HEK293 (cell line): ENCODE measurements around the gene STAB1.

ENCODE experiments used
- SALL2 ChIP-seq: fragments of 450-650 bp; formaldehyde crosslinking; IDR thresholded peaks from 2 replicates; pipeline ENCODE4 v1.5.0; 2017; ENCODE audit warnings: missing biosample characterization, mild to moderate bottlenecking, missing genetic modification characterization, borderline replicate concordance
- SP3 ChIP-seq: fragments of 450-650 bp; formaldehyde crosslinking; IDR thresholded peaks from 2 replicates; pipeline ENCODE4 v1.5.1; 2016; ENCODE audit warnings: missing biosample characterization, missing genetic modification characterization
- SP7 ChIP-seq: fragments of 450-650 bp; formaldehyde crosslinking; IDR thresholded peaks from 2 replicates; pipeline ENCODE4 v1.5.1; 2016; ENCODE audit warnings: missing biosample characterization, missing genetic modification characterization
- WT1 ChIP-seq: fragments of 450-650 bp; formaldehyde crosslinking; IDR thresholded peaks from 2 replicates; pipeline ENCODE4 v1.5.1; 2016; ENCODE audit warnings: missing biosample characterization, missing genetic modification characterization
- YY1 ChIP-seq: fragments of 450-650 bp; formaldehyde crosslinking; IDR thresholded peaks from 2 replicates; pipeline ENCODE4 v1.5.1; 2018; ENCODE audit warnings: missing biosample characterization, missing genetic modification characterization
- ZBTB17 ChIP-seq: fragments of 450-650 bp; formaldehyde crosslinking; IDR thresholded peaks from 2 replicates; pipeline ENCODE4 v1.5.1; 2016; ENCODE audit warnings: missing biosample characterization, missing genetic modification characterization
- ZBTB49 ChIP-seq: fragments of 450-650 bp; formaldehyde crosslinking; IDR thresholded peaks from 2 replicates; pipeline ENCODE4 v1.5.1; 2016; ENCODE audit warnings: missing biosample characterization, missing genetic modification characterization, low read depth
- ZBTB7A ChIP-seq: fragments of 450-650 bp; formaldehyde crosslinking; IDR thresholded peaks from 2 replicates; pipeline ENCODE4 v1.5.1; 2016; ENCODE audit warnings: low read depth, missing biosample characterization, missing genetic modification characterization
- ZFP69B ChIP-seq: fragments of 450-650 bp; formaldehyde crosslinking; IDR thresholded peaks from 2 replicates; pipeline ENCODE4 v1.5.1; 2016; ENCODE audit warnings: missing biosample characterization, missing genetic modification characterization
- ZNF114 ChIP-seq: fragments of 450-650 bp; formaldehyde crosslinking; IDR thresholded peaks from 2 replicates; pipeline ENCODE4 v1.5.0; 2017; ENCODE audit warnings: missing biosample characterization, missing genetic modification characterization
- ZNF146 ChIP-seq: fragments of 450-650 bp; formaldehyde crosslinking; IDR thresholded peaks from 2 replicates; pipeline ENCODE4 v1.5.1; 2016; ENCODE audit warnings: missing biosample characterization, missing genetic modification characterization
- TF ChIP-seq, protein P1 (sequence below): fragments of 450-650 bp; formaldehyde crosslinking; IDR thresholded peaks from 2 replicates; pipeline ENCODE4 v1.5.1; 2016; ENCODE audit warnings: missing biosample characterization, missing genetic modification characterization
- TF ChIP-seq, protein P2 (sequence below): fragments of 450-650 bp; formaldehyde crosslinking; optimal IDR thresholded peaks from 2 replicates; pipeline ENCODE3; 2016; ENCODE audit warnings: missing biosample characterization, mild to moderate bottlenecking, missing genetic modification characterization

DNA sequence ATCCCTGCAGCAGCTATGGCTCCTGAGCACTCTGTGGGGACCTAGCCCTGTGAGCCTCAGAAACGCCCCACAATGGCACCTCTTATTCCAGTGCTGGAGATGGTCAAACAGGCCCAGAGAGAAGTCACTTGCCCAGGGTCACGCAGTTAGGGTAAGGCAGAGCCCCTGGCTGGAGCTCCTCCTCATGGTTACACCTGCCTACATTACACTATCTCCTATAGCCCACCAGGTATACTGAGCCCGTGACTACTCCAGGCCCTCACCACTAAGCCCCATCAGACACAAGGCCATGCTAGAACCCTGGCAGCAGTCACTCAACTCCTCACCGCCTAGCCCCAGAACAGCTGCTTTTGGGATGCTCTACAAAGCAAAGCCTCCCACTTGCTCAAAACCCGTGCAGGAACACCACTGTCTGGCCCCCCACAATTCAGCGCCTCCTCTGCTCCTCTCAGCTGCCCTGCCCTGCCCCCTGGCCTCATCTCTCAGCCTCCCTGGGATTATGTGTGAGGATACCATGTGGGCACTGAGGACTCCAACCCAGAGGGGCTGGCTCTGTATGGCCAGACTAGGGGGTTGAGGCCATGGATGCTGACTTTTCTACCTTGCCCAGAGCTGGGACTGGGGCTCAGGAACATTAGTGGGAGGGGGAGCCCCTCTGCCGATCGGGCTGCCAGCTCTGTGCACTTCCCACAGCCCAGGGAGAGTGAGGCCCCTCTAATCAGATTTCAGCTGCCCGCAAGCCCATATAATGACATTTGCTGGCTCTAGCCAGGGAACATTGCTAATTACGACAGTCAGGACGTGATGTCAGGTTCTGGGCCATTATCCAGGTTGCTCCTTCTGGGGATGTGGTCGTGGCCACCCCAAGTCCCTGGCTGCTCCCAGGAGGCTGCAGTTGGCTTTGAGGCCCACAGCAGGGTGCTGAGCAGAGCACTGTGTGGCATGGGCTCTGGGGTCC lies 34.5 kb downstream of the STAB1 start:
- TF ChIP-seq ZFP69B (tag by site-specific recombination), result no peak
- no peak for TF ChIP-seq SALL2 (tag by site-specific recombination)
- TF ChIP-seq, protein P1, sequence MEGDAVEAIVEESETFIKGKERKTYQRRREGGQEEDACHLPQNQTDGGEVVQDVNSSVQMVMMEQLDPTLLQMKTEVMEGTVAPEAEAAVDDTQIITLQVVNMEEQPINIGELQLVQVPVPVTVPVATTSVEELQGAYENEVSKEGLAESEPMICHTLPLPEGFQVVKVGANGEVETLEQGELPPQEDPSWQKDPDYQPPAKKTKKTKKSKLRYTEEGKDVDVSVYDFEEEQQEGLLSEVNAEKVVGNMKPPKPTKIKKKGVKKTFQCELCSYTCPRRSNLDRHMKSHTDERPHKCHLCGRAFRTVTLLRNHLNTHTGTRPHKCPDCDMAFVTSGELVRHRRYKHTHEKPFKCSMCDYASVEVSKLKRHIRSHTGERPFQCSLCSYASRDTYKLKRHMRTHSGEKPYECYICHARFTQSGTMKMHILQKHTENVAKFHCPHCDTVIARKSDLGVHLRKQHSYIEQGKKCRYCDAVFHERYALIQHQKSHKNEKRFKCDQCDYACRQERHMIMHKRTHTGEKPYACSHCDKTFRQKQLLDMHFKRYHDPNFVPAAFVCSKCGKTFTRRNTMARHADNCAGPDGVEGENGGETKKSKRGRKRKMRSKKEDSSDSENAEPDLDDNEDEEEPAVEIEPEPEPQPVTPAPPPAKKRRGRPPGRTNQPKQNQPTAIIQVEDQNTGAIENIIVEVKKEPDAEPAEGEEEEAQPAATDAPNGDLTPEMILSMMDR (tag by site-specific recombination), result no peak
- TF ChIP-seq, protein P2, sequence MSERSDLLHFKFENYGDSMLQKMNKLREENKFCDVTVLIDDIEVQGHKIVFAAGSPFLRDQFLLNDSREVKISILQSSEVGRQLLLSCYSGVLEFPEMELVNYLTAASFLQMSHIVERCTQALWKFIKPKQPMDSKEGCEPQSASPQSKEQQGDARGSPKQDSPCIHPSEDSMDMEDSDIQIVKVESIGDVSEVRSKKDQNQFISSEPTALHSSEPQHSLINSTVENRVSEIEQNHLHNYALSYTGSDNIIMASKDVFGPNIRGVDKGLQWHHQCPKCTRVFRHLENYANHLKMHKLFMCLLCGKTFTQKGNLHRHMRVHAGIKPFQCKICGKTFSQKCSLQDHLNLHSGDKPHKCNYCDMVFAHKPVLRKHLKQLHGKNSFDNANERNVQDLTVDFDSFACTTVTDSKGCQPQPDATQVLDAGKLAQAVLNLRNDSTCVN, result no peak
- no peak for TF ChIP-seq SP7
- TF ChIP-seq ZBTB17 (tag by site-specific recombination), result no peak
- TF ChIP-seq SP3 (tag by site-specific recombination), result no peak
- TF ChIP-seq ZNF114 (tag by site-specific recombination), result no peak
- no peak for TF ChIP-seq ZBTB7A (tag by site-specific recombination)
- no peak for TF ChIP-seq WT1 (tag by site-specific recombination)
- TF ChIP-seq YY1 (tag by site-specific recombination), result no peak
- no peak for TF ChIP-seq ZBTB49 (tag by site-specific recombination)
- TF ChIP-seq ZNF146 (tag by site-specific recombination), result no peak
